K562 (cell line): ENCODE data around the gene TNIP1. TPM values are rescaled to one million over a fixed set of nuclear protein-coding genes. Genes with fewer than 3 reads are reported as not detected.

ENCODE experiments used
- ATAC-seq: fragments of 200-7000 bp; cut with Tn5 transposase; 3 replicates; pipeline ENCODE4 v1.9.1; 2020; ENCODE audit warnings: moderate library complexity
- BruUV-seq: library from RNA; stranded (reverse); fragments of 400-500 nt; replicated peaks from 2 replicates; lab custom pipeline; 2021; lab: Mats Ljungman, UMichigan
- CTCF ChIA-PET: fragments of 300-600 bp; formaldehyde crosslinking; extraction: SDS; loops from one replicate; lab custom pipeline; 2021; ENCODE audit warnings: low intra/inter-chr PET ratio; lab: Yijun Ruan, JAX
- POLR2A ChIA-PET: fragments of 300-600, 350-650 bp; sonication (Branson Sonifier 250); formaldehyde crosslinking; extraction: SDS; loops from one replicate; lab custom pipeline; 2021; ENCODE audit warnings: antibody characterized with exemption, inconsistent platforms; lab: Yijun Ruan, JAX
- DNase-seq, 4 experiments: peaks; one replicate each; pipeline versions ENCODE4 v3.0.0 to v3.0.0-alpha.2; 2011 to 2018; ENCODE audit warnings: low spot score in 3 of 4, mixed read lengths in 3 of 4; ENCODE audit errors: extremely low read depth in 1 of 4
- FAIRE-seq: peaks from 2 replicates; lab custom pipeline; 2011; peaks lifted over from hg19 to GRCh38; lab: Jason Lieb, UNC
- H2AFZ ChIP-seq: 2 replicates; pipeline ENCODE4 v1.6.0; 2011; ENCODE audit warnings: low read depth, low read length, control low read depth, inconsistent platforms
- H3K27ac ChIP-seq: fragments of 200-600 bp; 3 replicates; pipeline ENCODE4 v1.8.0; 2011; ENCODE audit warnings: low read depth, mild to moderate bottlenecking, control low read depth, inconsistent platforms, low read length, moderate library complexity, mixed read lengths; ENCODE audit errors: extremely low read depth
- H3K27me3 ChIP-seq, 2 experiments: fragments of 300-600 bp in 1 of 2; 2 replicates in 1 of 2; 3 replicates in 1 of 2; pipeline versions ENCODE4 v1.6.0 to v1.8.0; 2011; ENCODE audit warnings: inconsistent platforms in 2 of 2, low read length in 2 of 2, mild to moderate bottlenecking in 1 of 2, mixed read lengths in 1 of 2, moderate library complexity in 1 of 2; ENCODE audit not compliant: control insufficient read depth in 2 of 2, insufficient read depth in 2 of 2
- H3K36me3 ChIP-seq: fragments of 300-600 bp; 3 replicates; pipeline ENCODE4 v1.8.0; 2011; ENCODE audit warnings: mild to moderate bottlenecking, low read length, inconsistent platforms; ENCODE audit not compliant: control insufficient read depth, insufficient read depth
- H3K4me1 ChIP-seq, 2 experiments: fragments of 200-600 bp in 1 of 2; replicated peaks in 1 of 2; 2 replicates in 1 of 2; 3 replicates in 1 of 2; pipeline versions ENCODE4 v1.5.1 to v1.8.0; 2011; ENCODE audit warnings: inconsistent platforms in 2 of 2, low read length in 2 of 2, mild to moderate bottlenecking in 1 of 2, mixed read lengths in 1 of 2, moderate library complexity in 1 of 2; ENCODE audit not compliant: control insufficient read depth in 2 of 2, insufficient read depth in 2 of 2
- H3K4me2 ChIP-seq: 2 replicates; pipeline ENCODE4 v1.6.1; 2011; ENCODE audit warnings: low read length, control low read depth, inconsistent platforms, mixed read lengths; ENCODE audit not compliant: insufficient read depth
- H3K4me3 ChIP-seq: fragments of 200-600 bp; sonication (generic), shearing (Covaris generic); 2 replicates; pipeline ENCODE4 v1.5.1; 2016; ENCODE audit warnings: control low read depth, inconsistent platforms
- H3K79me2 ChIP-seq: fragments of 200-600 bp; 3 replicates; pipeline ENCODE4 v1.8.0; 2011; ENCODE audit warnings: low read length, inconsistent platforms; ENCODE audit not compliant: control insufficient read depth, insufficient read depth
- H3K9ac ChIP-seq, 2 experiments: 2 replicates each; pipeline versions ENCODE4 v1.6.0 to v1.6.1; 2011; ENCODE audit warnings: low read depth in 2 of 2, low read length in 2 of 2, control low read depth in 1 of 2, inconsistent platforms in 1 of 2, mild to moderate bottlenecking in 1 of 2, mixed read lengths in 1 of 2; ENCODE audit not compliant: insufficient read depth in 1 of 2
- H3K9me1 ChIP-seq: one replicate; pipeline ENCODE4 v1.6.0; 2011; ENCODE audit warnings: inconsistent platforms, mild to moderate bottlenecking, low read length, moderate library complexity; ENCODE audit not compliant: control insufficient read depth, insufficient read depth
- H3K9me3 ChIP-seq: replicated peaks from 2 replicates; pipeline ENCODE4 v1.5.1; 2011; ENCODE audit warnings: low read depth, low read length, inconsistent platforms; ENCODE audit not compliant: control insufficient read depth, insufficient read depth
- H4K20me1 ChIP-seq: replicated peaks from 2 replicates; pipeline ENCODE4 v1.6.1; 2011; ENCODE audit warnings: low read length, inconsistent platforms, mixed read lengths; ENCODE audit not compliant: control insufficient read depth, insufficient read depth
- ARID3A ChIP-seq: IDR thresholded peaks from 2 replicates; pipeline ENCODE4 v1.6.1; 2012; ENCODE audit warnings: low read depth, low read length, improper control_type of control experiment, borderline replicate concordance
- CHD2 ChIP-seq: IDR thresholded peaks from 2 replicates; pipeline ENCODE4 v1.6.1; 2011; ENCODE audit warnings: low read depth, low read length
- ETV5 ChIP-seq: sonication (generic); formaldehyde crosslinking; IDR thresholded peaks from 2 replicates; pipeline ENCODE4 v1.4.0; 2020; ENCODE audit warnings: low read depth, mild to moderate bottlenecking, missing genetic modification reagents
- IRF2 ChIP-seq: sonication (generic); formaldehyde crosslinking; IDR thresholded peaks from 2 replicates; pipeline ENCODE4 v1.8.1; 2022; ENCODE audit warnings: mild to moderate bottlenecking, missing genetic modification reagents
- KDM4B ChIP-seq, 2 experiments: fragments of 450-650 bp in 1 of 2; sonication (generic) in 1 of 2; IDR thresholded peaks; 2 replicates each; pipeline ENCODE4 v1.6.1; 2016 to 2017; ENCODE audit warnings: borderline replicate concordance in 2 of 2, antibody characterized with exemption in 1 of 2, low read depth in 1 of 2, mild to moderate bottlenecking in 1 of 2
- RBM15 ChIP-seq: fragments of 200-400 bp; formaldehyde crosslinking; IDR thresholded peaks from 2 replicates; pipeline ENCODE4 v1.6.1; 2018; ENCODE audit warnings: mild to moderate bottlenecking, low read length, moderate library complexity; ENCODE audit not compliant: insufficient read depth
- RBM34 ChIP-seq: fragments of 200-400 bp; formaldehyde crosslinking; IDR thresholded peaks from 2 replicates; pipeline ENCODE4 v1.6.1; 2018; ENCODE audit warnings: low read length, borderline replicate concordance; ENCODE audit not compliant: insufficient read depth
- SREBF1 ChIP-seq: fragments of 150-350 bp; IDR thresholded peaks from 2 replicates; pipeline ENCODE4 v1.6.1; 2014; ENCODE audit warnings: antibody characterized with exemption, low read depth, low read length, borderline replicate concordance
- TCF15 ChIP-seq: fragments of 250-450 bp; sonication (Bioruptor Pico); IDR thresholded peaks from 2 replicates; pipeline ENCODE4 v1.8.0; 2022; ENCODE audit warnings: moderate library complexity, mild to moderate bottlenecking, inconsistent platforms
- TOE1 ChIP-seq, 2 experiments: fragments of 450-650 bp in 1 of 2; sonication (generic) in 1 of 2; formaldehyde crosslinking in 1 of 2; IDR thresholded peaks; 2 replicates each; pipeline versions ENCODE4 v1.7.1 to v1.8.0; 2016 to 2022; ENCODE audit warnings: borderline replicate concordance in 2 of 2, mild to moderate bottlenecking in 2 of 2, antibody characterized with exemption in 1 of 2, inconsistent platforms in 1 of 2, low read depth in 1 of 2, missing genetic modification reagents in 1 of 2, moderate library complexity in 1 of 2
- ZBTB2 ChIP-seq: fragments of 450-650 bp; IDR thresholded peaks from 2 replicates; pipeline ENCODE4 v1.6.1; 2016; ENCODE audit warnings: antibody characterized with exemption
- ZNF584 ChIP-seq: fragments of 200-800 bp; sonication (Bioruptor generic); IDR thresholded peaks from 2 replicates; pipeline ENCODE4 v1.6.1; 2016; ENCODE audit warnings: low read depth, mild to moderate bottlenecking, missing genetic modification characterization, missing compliant biosample characterization
- ZNF589 ChIP-seq: fragments of 200-800 bp; sonication (Bioruptor generic); IDR thresholded peaks from 2 replicates; pipeline ENCODE4 v1.6.1; 2016; ENCODE audit warnings: low read depth, missing genetic modification characterization, missing compliant biosample characterization
- ZNF655 ChIP-seq: fragments of 250-450 bp; sonication (Bioruptor Pico); IDR thresholded peaks from 2 replicates; pipeline ENCODE4 v1.5.0; 2021
- WGBS: fragments of 100-300 bp; shearing (Covaris generic); methylation state at CpG from one replicate; pipeline ENCODE4 v1.1.6; 2016; ENCODE audit warnings: low coverage, mixed read lengths; ENCODE audit not compliant: insufficient coverage; ENCODE audit errors: missing lambda C conversion rate; 5-methylcytosine and 5-hydroxymethylcytosine counted together
- in situ Hi-C: fragments of 300-500 bp; cut with MboI; formaldehyde crosslinking; loops from 4 replicates; pipeline ENCODE4 v1.15.0; 2018; ENCODE audit warnings: inconsistent platforms, mixed read lengths
- intact Hi-C: fragments of 100-400 bp; cut with micrococcal nuclease; formaldehyde crosslinking; loops from 2 replicates; pipeline ENCODE4 v1.14.2; 2022
- polyA plus RNA-seq, 8 experiments: library from polyadenylated mRNA; depleted of rRNA in 4 of 8; stranded (reverse) in 5 of 8; unstranded in 3 of 8; fragments of >200 nt; fragmentation: Nextera tagmentation in 2 of 8; fragmentation: Illumina TruSeq in 1 of 8; extraction: Ambion mirVana in 2 of 8; extraction: Trizol in 1 of 8; gene quantifications; 2 replicates each; pipeline versions ENCODE4 v1.2.1 to v1.2.3, GENCODE V29; 2011 to 2014; ENCODE audit warnings: inconsistent platforms in 1 of 8, missing spikeins in 1 of 8
- total RNA-seq, 7 experiments: library from RNA; depleted of rRNA in 6 of 7; stranded (reverse); fragments of >200 nt in 6 of 7; fragmentation: Illumina TruSeq in 2 of 7; extraction: Trizol in 2 of 7; gene quantifications; 2 replicates each; pipeline versions ENCODE4 v1.2.1 to v1.2.3, GENCODE V29; 2011 to 2021; ENCODE audit warnings: low replicate concordance in 1 of 7

The TNIP1 gene
- total and polyA plus RNA-seq, 9 of the 15 experiments (the other 6 are each of a cell fraction or from before 2014, with no cell fraction given): 0.46 to 41.0 (median 24.6) TPM

GRCh38 chr5:150993422-150993821 is 87.4 kb downstream of the TNIP1 start:
- intact Hi-C loops: no loop called here
- no peak for FAIRE-seq
- Histone ChIP-seq H3K4me3 (no peak overlapping the region), H3K27me3 (no peaks in the 10 kb centered on the region), H3K9me1 (no peaks in the 10 kb centered on the region), H4K20me1 (no peaks in the 10 kb centered on the region), H3K79me2 (no peaks in the 10 kb centered on the region), H3K4me2 (no peak overlapping the region), H3K27ac (no peak overlapping the region), H2AFZ (no peak overlapping the region), H3K9ac (no peak overlapping the region), H3K4me1 (no peaks in the 10 kb centered on the region), H3K9me3 (no peaks in the 10 kb centered on the region; the same call in 1 of the 2 replicates), H3K36me3 (no peaks in the 10 kb centered on the region)
- ChIA-PET POLR2A (no interaction called here), CTCF (no interaction called here)
- WGBS: 4% methylated on average over 2 of the region's 2 CpGs
- in situ Hi-C loops: no loop called here
- no TSS peak for BruUV-seq
- ATAC-seq: no peak
- DNase-seq: no peak
- TF ChIP-seq ARID3A (no peak), KDM4B (IDR thresholded peaks at IDR 0.05; ENCODE audit: borderline replicate concordance in 2 of 2, low read depth in 1 of 2) (no peak), TCF15 (CRISPR knock-in tag) (no peak), RBM34 (no peak), RBM15 (no peak), TOE1 (IDR thresholded peaks at IDR 0.05; ENCODE audit: borderline replicate concordance) (no peak), TOE1 (CRISPR knock-in tag; IDR thresholded peaks at IDR 0.05; ENCODE audit: borderline replicate concordance, low read depth) (no peak), ZNF655 (no peak), ETV5 (CRISPR knock-in tag) (no peak), SREBF1 (no peak), CHD2 (no peak), ZNF589 (CRISPR knock-in tag) (no peak), ZNF584 (CRISPR knock-in tag) (no peak), IRF2 (no peak), ZBTB2 (no peak)
